MM.1S (cell line): ENCODE results near the gene PAPLN.

ENCODE experiments used
- DNase-seq: peaks from one replicate; pipeline ENCODE4 v3.0.0-alpha.2; 2015
- H2AFZ ChIP-seq: fragments of 300-600 bp; sonication (generic); 2 replicates; pipeline ENCODE4 v1.6.0; 2016; ENCODE audit warnings: antibody characterized with exemption, low read length
- H3F3A ChIP-seq: fragments of 300-600 bp; sonication (generic); 2 replicates; pipeline ENCODE4 v1.6.1; 2016; ENCODE audit warnings: mild to moderate bottlenecking, antibody characterized with exemption, low read length, moderate library complexity, mixed read lengths; ENCODE audit not compliant: insufficient read depth
- H3K27ac ChIP-seq: fragments of 300-600 bp; sonication (generic); 2 replicates; pipeline ENCODE4 v1.5.1; 2016; ENCODE audit warnings: mild to moderate bottlenecking, low read length
- H3K27me3 ChIP-seq: fragments of 300-600 bp; sonication (generic); replicated peaks from 2 replicates; pipeline ENCODE4 v1.6.0; 2016; ENCODE audit warnings: low read length; ENCODE audit not compliant: insufficient read depth
- H3K36me3 ChIP-seq: fragments of 300-600 bp; sonication (generic); replicated peaks from 2 replicates; pipeline ENCODE4 v1.6.1; 2016; ENCODE audit warnings: mild to moderate bottlenecking, low read length, mixed read lengths; ENCODE audit not compliant: insufficient read depth
- H3K4me1 ChIP-seq: fragments of 300-600 bp; sonication (generic); 2 replicates; pipeline ENCODE4 v1.6.1; 2016; ENCODE audit warnings: low read length, mixed read lengths
- H3K4me2 ChIP-seq: fragments of 300-600 bp; sonication (generic); 2 replicates; pipeline ENCODE4 v1.6.0; 2016; ENCODE audit warnings: low read depth, low read length
- H3K4me3 ChIP-seq: fragments of 300-600 bp; sonication (generic); 2 replicates; pipeline ENCODE4 v1.5.1; 2016; ENCODE audit warnings: low read length, mixed read lengths
- H3K79me2 ChIP-seq: fragments of 300-600 bp; sonication (generic); 2 replicates; pipeline ENCODE4 v1.6.1; 2016; ENCODE audit warnings: mixed run types, low read length, mixed read lengths
- H3K9ac ChIP-seq: fragments of 300-600 bp; sonication (generic); 2 replicates; pipeline ENCODE4 v1.6.1; 2016; ENCODE audit warnings: low read length, mixed read lengths
- H3K9me2 ChIP-seq: fragments of 300-600 bp; sonication (generic); replicated peaks from 2 replicates; pipeline ENCODE4 v1.6.1; 2016; ENCODE audit warnings: mild to moderate bottlenecking, low read length, mixed read lengths; ENCODE audit not compliant: insufficient read depth
- H3K9me3 ChIP-seq: fragments of 300-600 bp; sonication (generic); replicated peaks from 2 replicates; pipeline ENCODE4 v1.6.1; 2016; ENCODE audit warnings: mild to moderate bottlenecking, low read length, mixed read lengths; ENCODE audit not compliant: insufficient read depth
- H4K20me1 ChIP-seq: fragments of 300-600 bp; sonication (generic); 2 replicates; pipeline ENCODE4 v1.6.1; 2016; ENCODE audit warnings: mild to moderate bottlenecking, low read length, moderate library complexity, mixed read lengths; ENCODE audit not compliant: insufficient read depth
- CTCF ChIP-seq: fragments of 300-600 bp; sonication (generic); IDR thresholded peaks from 2 replicates; pipeline ENCODE4 v1.5.1; 2016; ENCODE audit warnings: antibody characterized with exemption, low read length, mixed read lengths
- EZH2 ChIP-seq: fragments of 300-600 bp; sonication (generic); optimal IDR thresholded peaks from 2 replicates; pipeline ENCODE3; 2017; ENCODE audit warnings: low read depth, mild to moderate bottlenecking, antibody characterized with exemption, low read length, mixed read lengths
- EZH2phosphoT487 ChIP-seq: fragments of 300-600 bp; sonication (generic); IDR thresholded peaks from 2 replicates; pipeline ENCODE4 v1.6.1; 2018; ENCODE audit warnings: antibody characterized with exemption, low read length

Gene PAPLN

GRCh38 chr14:73230051-73230450, 7.3 kb upstream of the PAPLN start:
- H3K9ac ChIP-seq = no peak overlapping the region
- no peak overlapping the region for H2AFZ ChIP-seq
- no peak for TF ChIP-seq CTCF
- no peak for TF ChIP-seq EZH2phosphoT487
- TF ChIP-seq EZH2 = no peak
- H3K27me3 ChIP-seq = no peaks in the 10 kb centered on the region
- H3K9me2 ChIP-seq = no peaks in the 10 kb centered on the region
- H3K4me2 ChIP-seq = no peak overlapping the region
- H3K4me3 ChIP-seq = no peak overlapping the region
- no peak overlapping the region for H3K27ac ChIP-seq
- no peaks in the 10 kb centered on the region for H3F3A ChIP-seq
- no peaks in the 10 kb centered on the region for H4K20me1 ChIP-seq
- H3K36me3 ChIP-seq = no peaks in the 10 kb centered on the region
- H3K4me1 ChIP-seq = no peaks in the 10 kb centered on the region
- H3K79me2 ChIP-seq = no peaks in the 10 kb centered on the region
- DNase-seq = no peak
- no peaks in the 10 kb centered on the region for H3K9me3 ChIP-seq

- Histone ChIP-seq H3K4me2 (no peak overlapping the region), H3K4me1 (no peaks in the 10 kb centered on the region), H3K9me2 (no peaks in the 10 kb centered on the region), H3K9me3 (no peaks in the 10 kb centered on the region), H3F3A (no peaks in the 10 kb centered on the region), H2AFZ (no peak overlapping the region), H3K27me3 (no peaks in the 10 kb centered on the region), H3K4me3 (no peak overlapping the region), H3K79me2 (no peaks in the 10 kb centered on the region), H3K27ac (no peak overlapping the region), H3K36me3 (no peaks in the 10 kb centered on the region), H3K9ac (no peak overlapping the region), H4K20me1 (no peaks in the 10 kb centered on the region)
- no peak for DNase-seq
- no peak for TF ChIP-seq EZH2phosphoT487
- no peak for TF ChIP-seq CTCF
- TF ChIP-seq EZH2 = no peak
Observed at GRCh38 chr14:73231981-73232851, 5.1 kb upstream of the PAPLN start.

GRCh38 chr14:73232984-73233383, 4.3 kb upstream of the PAPLN start:
- no peaks in the 10 kb centered on the region for H3K4me1 ChIP-seq
- no peaks in the 10 kb centered on the region for H3K36me3 ChIP-seq

More at GRCh38 chr14:73232984-73233383, 4.3 kb upstream of the PAPLN start:
- H3K4me3 ChIP-seq = no peak overlapping the region
- H3K27me3 ChIP-seq = no peaks in the 10 kb centered on the region
- H3K4me2 ChIP-seq = no peak overlapping the region
- H4K20me1 ChIP-seq = no peaks in the 10 kb centered on the region
- TF ChIP-seq EZH2phosphoT487 = no peak
- TF ChIP-seq EZH2 = no peak
- TF ChIP-seq CTCF = no peak
- no peaks in the 10 kb centered on the region for H3K9me3 ChIP-seq
- no peak overlapping the region for H2AFZ ChIP-seq
- no peaks in the 10 kb centered on the region for H3F3A ChIP-seq
- H3K27ac ChIP-seq = no peak overlapping the region
- no peak overlapping the region for H3K9ac ChIP-seq
- DNase-seq = no peak
- no peaks in the 10 kb centered on the region for H3K9me2 ChIP-seq
- no peaks in the 10 kb centered on the region for H3K79me2 ChIP-seq
